DND-41 (cell line): ENCODE results near the gene KCNC1.

ENCODE experiments used
- EZH2 ChIP-seq: IDR thresholded peaks from 3 replicates; pipeline ENCODE4 v1.6.1; 2012; ENCODE audit warnings: borderline replicate concordance, low read depth, mild to moderate bottlenecking, moderate library complexity, low read length, inconsistent platforms; ENCODE audit not compliant: severe bottlenecking
- TF ChIP-seq, protein P1 (sequence below): IDR thresholded peaks from 2 replicates; pipeline ENCODE4 v1.5.1; 2012; ENCODE audit warnings: borderline replicate concordance, low read length, moderate library complexity, mild to moderate bottlenecking; ENCODE audit not compliant: poor library complexity, severe bottlenecking; ENCODE audit errors: extremely low read depth

DNA sequence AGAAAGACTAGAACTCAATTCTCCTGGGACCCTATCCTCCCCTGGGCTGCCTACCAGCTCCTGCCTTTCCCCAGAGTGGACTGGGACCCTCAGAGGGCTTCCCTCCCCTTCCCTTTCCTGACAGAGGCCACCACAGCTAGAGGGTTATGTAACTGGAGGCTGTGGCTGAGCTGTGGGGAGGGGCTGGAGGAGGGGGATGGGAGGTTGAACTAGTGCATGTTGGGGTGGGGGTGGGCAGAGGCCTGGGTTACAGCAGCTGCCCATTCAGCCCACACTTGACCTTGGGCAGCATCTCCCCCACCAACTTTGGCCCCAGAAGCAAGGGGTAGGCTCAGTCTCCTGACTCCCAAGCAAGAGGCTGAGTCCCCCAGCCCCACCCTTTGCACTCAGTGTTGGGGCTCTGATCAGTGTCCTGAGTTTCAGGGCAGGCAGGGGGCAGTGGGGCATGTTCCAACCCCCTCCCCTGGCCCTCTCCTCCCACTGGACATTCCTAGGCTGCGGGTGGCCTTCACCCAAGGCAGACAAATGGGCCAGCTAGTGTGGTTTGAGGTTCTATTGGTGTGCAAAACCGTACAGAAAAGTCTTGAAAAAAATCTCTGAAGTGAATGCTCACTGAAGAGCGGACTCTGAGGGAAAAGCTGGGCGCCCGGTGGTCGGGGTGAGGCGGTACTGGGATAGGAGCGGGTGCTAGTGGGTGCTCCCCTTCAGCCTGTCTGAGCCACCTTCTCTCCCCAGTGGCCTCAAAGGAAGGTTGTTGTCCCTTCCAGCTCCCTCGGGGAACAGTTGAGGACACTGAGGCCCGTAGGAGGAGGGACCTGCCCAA is 3.8 kb downstream of the KCNC1 start:
- TF ChIP-seq, protein P1, sequence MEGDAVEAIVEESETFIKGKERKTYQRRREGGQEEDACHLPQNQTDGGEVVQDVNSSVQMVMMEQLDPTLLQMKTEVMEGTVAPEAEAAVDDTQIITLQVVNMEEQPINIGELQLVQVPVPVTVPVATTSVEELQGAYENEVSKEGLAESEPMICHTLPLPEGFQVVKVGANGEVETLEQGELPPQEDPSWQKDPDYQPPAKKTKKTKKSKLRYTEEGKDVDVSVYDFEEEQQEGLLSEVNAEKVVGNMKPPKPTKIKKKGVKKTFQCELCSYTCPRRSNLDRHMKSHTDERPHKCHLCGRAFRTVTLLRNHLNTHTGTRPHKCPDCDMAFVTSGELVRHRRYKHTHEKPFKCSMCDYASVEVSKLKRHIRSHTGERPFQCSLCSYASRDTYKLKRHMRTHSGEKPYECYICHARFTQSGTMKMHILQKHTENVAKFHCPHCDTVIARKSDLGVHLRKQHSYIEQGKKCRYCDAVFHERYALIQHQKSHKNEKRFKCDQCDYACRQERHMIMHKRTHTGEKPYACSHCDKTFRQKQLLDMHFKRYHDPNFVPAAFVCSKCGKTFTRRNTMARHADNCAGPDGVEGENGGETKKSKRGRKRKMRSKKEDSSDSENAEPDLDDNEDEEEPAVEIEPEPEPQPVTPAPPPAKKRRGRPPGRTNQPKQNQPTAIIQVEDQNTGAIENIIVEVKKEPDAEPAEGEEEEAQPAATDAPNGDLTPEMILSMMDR: no peak
- no peak for TF ChIP-seq EZH2
